Left ventricle myocardium inferior (tissue), 1 donor: Measurements from ENCODE around the gene TSPAN14. TPM values are rescaled to one million over a fixed set of nuclear protein-coding genes. Genes with fewer than 3 reads are reported as not detected.

ENCODE experiments used
- DNase-seq: peaks from one replicate; pipeline ENCODE4 v3.0.0-alpha.2; 2020
- H3K27ac ChIP-seq: fragments of 200-600 bp; replicated peaks from 2 replicates; pipeline ENCODE4 v1.8.0; 2021
- H3K27me3 ChIP-seq: fragments of 200-600 bp; 2 replicates; pipeline ENCODE4 v1.8.0; 2021; ENCODE audit warnings: low read depth
- H3K36me3 ChIP-seq: fragments of 200-600 bp; 2 replicates; pipeline ENCODE4 v1.8.0; 2021
- H3K4me1 ChIP-seq: fragments of 200-600 bp; 2 replicates; pipeline ENCODE4 v1.8.0; 2021
- H3K4me3 ChIP-seq: fragments of 200-600 bp; 2 replicates; pipeline ENCODE4 v1.8.0; 2021; ENCODE audit warnings: mild to moderate bottlenecking, moderate library complexity
- H3K9me3 ChIP-seq: fragments of 200-600 bp; replicated peaks from 2 replicates; pipeline ENCODE4 v1.8.0; 2021
- CTCF ChIP-seq: fragments of 200-600 bp; IDR thresholded peaks from 2 replicates; pipeline ENCODE4 v1.8.0; 2021; ENCODE audit warnings: antibody characterized with exemption, mild to moderate bottlenecking, borderline replicate concordance
- intact Hi-C: fragments of 100-400 bp; cut with micrococcal nuclease; formaldehyde crosslinking; loops from one replicate; pipeline ENCODE4 v1.11.0; 2022
- total RNA-seq: library from RNA; stranded (reverse); fragmentation: NEBNext Ultra II Directional; extraction: Animal tissue kit (Norgen Biotek cat#: 25700); gene quantifications from one replicate; pipeline ENCODE4 v1.2.1, GENCODE V29; 2021
- donor health status: DM: no; HTN: yes; CAD: no; lungs with severe emphysema.

Gene TSPAN14
- total RNA-seq, 1 donor from 2014 or later = 33.4 TPM

- H3K36me3 ChIP-seq = peaks cover 56% of the 10 kb centered on the region
- no peak overlapping the region for H3K4me3 ChIP-seq
- no peaks in the 10 kb centered on the region for H3K27me3 ChIP-seq
- TF ChIP-seq CTCF = no peak
- DNase-seq = no peak
- intact Hi-C loops = no loop called here
- H3K4me1 ChIP-seq = peaks cover 71% of the 10 kb centered on the region
- peak overlapping the region; percentile 82 for H3K27ac ChIP-seq
- H3K9me3 ChIP-seq = no peaks in the 10 kb centered on the region
Measured at GRCh38 chr10:80519936-80520650, 66.0 kb downstream of the TSPAN14 start.

DNA sequence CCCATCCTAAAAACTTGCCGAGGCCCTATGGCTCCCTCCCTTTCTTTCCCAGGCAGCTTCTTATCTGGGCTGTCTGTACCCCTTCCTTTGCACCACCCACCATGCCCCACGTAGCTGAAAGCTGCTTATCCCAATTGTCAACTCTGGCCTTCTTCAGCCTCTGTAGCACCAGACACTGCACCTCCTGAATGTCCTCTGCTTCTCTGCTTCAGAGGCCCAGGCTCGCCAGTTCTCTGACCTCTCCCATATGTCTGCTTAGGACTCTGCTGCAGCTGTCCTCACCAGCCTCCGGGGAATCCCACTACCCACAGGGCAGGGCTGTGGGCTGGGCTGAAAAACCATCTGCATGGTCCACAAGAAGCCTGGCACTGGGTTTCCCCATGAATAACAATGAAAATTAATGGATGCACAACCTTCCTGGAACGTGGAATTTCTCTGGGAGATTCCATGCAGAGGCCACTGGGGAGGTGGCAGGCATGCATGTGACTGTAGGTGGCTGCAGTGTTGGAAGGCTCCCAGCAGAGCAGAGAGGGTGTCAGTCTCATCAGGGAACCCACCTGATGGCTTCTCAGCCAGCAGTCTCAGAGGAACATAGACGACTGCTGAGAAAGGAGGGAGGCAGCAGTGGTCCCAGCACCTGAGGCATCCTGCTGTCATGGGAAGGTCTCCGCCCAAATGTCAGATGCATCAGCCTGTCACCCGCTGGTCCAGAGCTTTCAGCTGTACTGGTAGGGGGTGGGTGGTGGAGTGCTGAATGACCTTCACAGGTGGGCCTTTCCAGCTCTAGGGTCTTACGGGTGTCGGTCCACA lies 66.8 kb downstream of the TSPAN14 start:
- no peak for DNase-seq
- no peak overlapping the region for H3K4me3 ChIP-seq
- no peaks in the 10 kb centered on the region for H3K9me3 ChIP-seq
- H3K27me3 ChIP-seq = no peaks in the 10 kb centered on the region
- H3K4me1 ChIP-seq = peaks cover 70% of the 10 kb centered on the region
- no peak for TF ChIP-seq CTCF
- H3K27ac ChIP-seq = peak overlapping the region; percentile 82
- intact Hi-C loops = no loop called here
- H3K36me3 ChIP-seq = peaks cover 48% of the 10 kb centered on the region

GRCh38 chr10:80522756-80523363 lies 68.8 kb downstream of the TSPAN14 start:
- Histone ChIP-seq H3K4me3 (no peak overlapping the region), H3K4me1 (peaks cover 65% of the 10 kb centered on the region), H3K27me3 (no peaks in the 10 kb centered on the region), H3K36me3 (peaks cover 28% of the 10 kb centered on the region), H3K27ac (no peak overlapping the region), H3K9me3 (no peaks in the 10 kb centered on the region)
- intact Hi-C loops = no loop called here
- TF ChIP-seq CTCF = no peak
- DNase-seq = no peak

- Histone ChIP-seq H3K36me3 (peaks cover 19% of the 10 kb centered on the region), H3K27ac (peak overlapping the region; percentile 40), H3K27me3 (no peaks in the 10 kb centered on the region), H3K9me3 (no peaks in the 10 kb centered on the region), H3K4me3 (no peak overlapping the region), H3K4me1 (peaks cover 57% of the 10 kb centered on the region)
- intact Hi-C loops = no loop called here
- TF ChIP-seq CTCF = no peak
- no peak for DNase-seq
Measured at GRCh38 chr10:80523773-80524172, 69.7 kb downstream of the TSPAN14 start.

DNA sequence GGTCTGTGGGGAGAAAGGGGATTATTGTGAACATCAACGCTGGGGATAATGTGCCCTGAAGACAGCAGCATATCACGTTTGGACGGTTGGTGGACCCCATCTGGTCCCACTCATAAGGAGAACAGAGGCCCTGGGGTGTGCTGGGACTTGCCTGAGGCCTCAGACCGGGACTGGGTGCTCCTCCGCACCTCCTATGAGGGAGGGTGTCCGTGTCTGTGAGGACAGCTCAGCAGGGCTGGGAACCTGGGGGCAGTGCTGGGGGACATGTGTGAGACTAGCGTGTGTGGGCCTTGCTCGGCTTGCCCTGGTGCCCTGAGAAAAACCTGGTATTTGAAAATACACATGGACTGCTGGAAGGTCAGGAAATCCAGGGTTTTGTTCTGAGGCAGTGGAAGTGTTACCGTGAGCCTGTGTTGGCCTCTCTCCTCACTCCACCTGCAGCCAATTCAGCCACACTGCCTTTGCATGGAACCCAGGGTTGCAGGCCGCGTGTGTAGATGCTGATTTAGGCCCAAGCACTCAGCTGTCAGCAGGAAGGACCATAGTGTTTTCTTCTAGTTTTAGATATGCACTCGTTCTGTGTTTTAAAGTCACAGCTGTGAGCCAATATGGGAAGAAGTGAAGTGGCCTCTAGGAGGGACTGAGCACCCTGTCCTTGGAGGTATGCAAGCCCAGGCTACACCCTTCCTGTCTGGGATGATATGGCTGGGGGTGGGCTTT lies 70.2 kb downstream of the TSPAN14 start:
- Histone ChIP-seq H3K27ac (peak overlapping the region; percentile 40), H3K27me3 (no peaks in the 10 kb centered on the region), H3K4me3 (no peak overlapping the region), H3K4me1 (peaks cover 57% of the 10 kb centered on the region), H3K9me3 (no peaks in the 10 kb centered on the region), H3K36me3 (peaks cover 15% of the 10 kb centered on the region)
- no peak for DNase-seq
- intact Hi-C loops = no loop called here
- no peak for TF ChIP-seq CTCF
